Activated naive CD4-positive, alpha-beta T cell treated with anti-CD3 and anti-CD28 coated beads, Interleukin-2, amount 10 ng/mL, durations not matched to agents 7 days and 5 days (primary cell): ENCODE measurements around the gene QRFP.

Source experiments
- CTCF ChIA-PET: fragments of 350-600 bp; sonication (Branson Sonifier 250); formaldehyde crosslinking; loops from one replicate; lab custom pipeline; 2021; ENCODE audit warnings: antibody characterized with exemption; lab: Charles Lee
- DNase-seq: peaks from one replicate; pipeline ENCODE4 v3.0.0-alpha.2; 2020
- H3K27ac Mint-ChIP-seq: one replicate; pipeline ENCODE4 v1.8.0; 2021; ENCODE audit warnings: mild to moderate bottlenecking, moderate library complexity, mixed read lengths
- H3K27me3 Mint-ChIP-seq: one replicate; pipeline ENCODE4 v1.8.0; 2021; ENCODE audit warnings: mild to moderate bottlenecking, mixed read lengths
- H3K36me3 Mint-ChIP-seq: one replicate; pipeline ENCODE4 v1.8.0; 2021; ENCODE audit warnings: mixed read lengths
- H3K4me1 Mint-ChIP-seq: one replicate; pipeline ENCODE4 v1.8.0; 2021; ENCODE audit warnings: mixed read lengths
- H3K4me3 Mint-ChIP-seq: one replicate; pipeline ENCODE4 v1.8.0; 2021; ENCODE audit warnings: mild to moderate bottlenecking, moderate library complexity, mixed read lengths
- H3K9me3 Mint-ChIP-seq: one replicate; pipeline ENCODE4 v1.8.0; 2021; ENCODE audit warnings: mixed read lengths

The QRFP gene

GRCh38 chr9:130873966-130874365 is 22.6 kb downstream of the QRFP start:
- Mint-ChIP-seq H3K27me3 (no peaks in the 10 kb centered on the region), H3K9me3 (no peaks in the 10 kb centered on the region), H3K27ac (no peak overlapping the region), H3K36me3 (peaks cover 11% of the 10 kb centered on the region), H3K4me1 (no peaks in the 10 kb centered on the region), H3K4me3 (no peak overlapping the region)
- CTCF ChIA-PET = no interaction called here
- no peak for DNase-seq

- Mint-ChIP-seq H3K27ac (no peak overlapping the region), H3K4me3 (no peak overlapping the region), H3K9me3 (no peaks in the 10 kb centered on the region), H3K36me3 (peaks cover 10% of the 10 kb centered on the region), H3K27me3 (no peaks in the 10 kb centered on the region), H3K4me1 (no peaks in the 10 kb centered on the region)
- CTCF ChIA-PET = interaction anchor here (5.0 kb wide), 1 partner anchor 174 kb away, joined by 26 read pairs; no protein-coding TSS in a partner anchor
- DNase-seq = no peak
These were observed 23.6 kb downstream of the QRFP start for GRCh38 chr9:130872912-130873503.

- DNase-seq = no peak
- H3K27ac Mint-ChIP-seq = no peak overlapping the region
- H3K9me3 Mint-ChIP-seq = no peaks in the 10 kb centered on the region
- peaks cover 10% of the 10 kb centered on the region for H3K36me3 Mint-ChIP-seq
- no peaks in the 10 kb centered on the region for H3K27me3 Mint-ChIP-seq
- H3K4me3 Mint-ChIP-seq = no peak overlapping the region
- CTCF ChIA-PET = interaction anchor here (5.0 kb wide), 1 partner anchor 174 kb away, joined by 26 read pairs; no protein-coding TSS in a partner anchor
- no peaks in the 10 kb centered on the region for H3K4me1 Mint-ChIP-seq
These were observed 24.1 kb downstream of the QRFP start for GRCh38 chr9:130872508-130872907.

GRCh38 chr9:130872093-130872492 is 24.5 kb downstream of the QRFP start:
- no peak for DNase-seq
- Mint-ChIP-seq H3K27ac (no peak overlapping the region), H3K4me1 (peaks cover 2% of the 10 kb centered on the region), H3K36me3 (peaks cover 10% of the 10 kb centered on the region), H3K4me3 (no peak overlapping the region), H3K9me3 (no peaks in the 10 kb centered on the region), H3K27me3 (no peaks in the 10 kb centered on the region)
- CTCF ChIA-PET = interaction anchor here (5.0 kb wide), 1 partner anchor 175 kb away, joined by 26 read pairs; no protein-coding TSS in a partner anchor

- H3K4me1 Mint-ChIP-seq = peaks cover 2% of the 10 kb centered on the region
- peaks cover 10% of the 10 kb centered on the region for H3K36me3 Mint-ChIP-seq
- CTCF ChIA-PET = interaction anchor here (5.0 kb wide), 1 partner anchor 175 kb away, joined by 26 read pairs; no protein-coding TSS in a partner anchor
These were observed 25.1 kb downstream of the QRFP start for GRCh38 chr9:130871395-130872062.

GRCh38 chr9:130870491-130871381 is 25.9 kb downstream of the QRFP start:
- Mint-ChIP-seq H3K27ac (no peak overlapping the region), H3K4me1 (peaks cover 2% of the 10 kb centered on the region), H3K9me3 (no peaks in the 10 kb centered on the region), H3K36me3 (peaks cover 9% of the 10 kb centered on the region), H3K4me3 (no peak overlapping the region), H3K27me3 (no peaks in the 10 kb centered on the region)
- CTCF ChIA-PET = interaction anchor here (0.7 to 5.0 kb wide), 7 partner anchors 10 to 176 kb away, joined by 3 to 26 read pairs (median 4); no protein-coding TSS in a partner anchor
- no peak for DNase-seq

More at GRCh38 chr9:130871395-130872062, 25.1 kb downstream of the QRFP start:
- H3K27ac Mint-ChIP-seq = no peak overlapping the region
- H3K27me3 Mint-ChIP-seq = no peaks in the 10 kb centered on the region
- DNase-seq = no peak
- no peaks in the 10 kb centered on the region for H3K9me3 Mint-ChIP-seq
- H3K4me3 Mint-ChIP-seq = no peak overlapping the region

- no peak for DNase-seq
- Mint-ChIP-seq H3K4me3 (no peak overlapping the region), H3K9me3 (no peaks in the 10 kb centered on the region), H3K27me3 (no peaks in the 10 kb centered on the region), H3K27ac (no peak overlapping the region), H3K36me3 (peaks cover 6% of the 10 kb centered on the region), H3K4me1 (peaks cover 2% of the 10 kb centered on the region)
- CTCF ChIA-PET = interaction anchor here (0.6 to 5.0 kb wide), 12 partner anchors 14 to 757 kb away, joined by 3 to 26 read pairs (median 4); no protein-coding TSS in a partner anchor
These were observed 27.4 kb downstream of the QRFP start for GRCh38 chr9:130869250-130869649.

- peaks cover 2% of the 10 kb centered on the region for H3K36me3 Mint-ChIP-seq
- CTCF ChIA-PET = interaction anchor here (0.9 to 1.5 kb wide), 4 partner anchors 14 to 178 kb away, joined by 3 to 6 read pairs (median 5); no protein-coding TSS in a partner anchor
These were observed 28.4 kb downstream of the QRFP start for GRCh38 chr9:130868230-130868629.

GRCh38 chr9:130867556-130867955 is 29.1 kb downstream of the QRFP start:
- Mint-ChIP-seq H3K4me1 (peaks cover 2% of the 10 kb centered on the region), H3K4me3 (no peak overlapping the region), H3K36me3 (peaks cover 1% of the 10 kb centered on the region), H3K9me3 (no peaks in the 10 kb centered on the region), H3K27ac (no peak overlapping the region), H3K27me3 (no peaks in the 10 kb centered on the region)
- DNase-seq = no peak
- CTCF ChIA-PET = interaction anchor here (0.9 to 3.9 kb wide), 9 partner anchors 13 to 179 kb away, joined by 3 to 15 read pairs (median 5); no protein-coding TSS in a partner anchor

More at GRCh38 chr9:130868230-130868629, 28.4 kb downstream of the QRFP start:
- DNase-seq = no peak
- H3K27me3 Mint-ChIP-seq = no peaks in the 10 kb centered on the region
- no peak overlapping the region for H3K4me3 Mint-ChIP-seq
- H3K27ac Mint-ChIP-seq = no peak overlapping the region
- H3K9me3 Mint-ChIP-seq = no peaks in the 10 kb centered on the region
- H3K4me1 Mint-ChIP-seq = peaks cover 2% of the 10 kb centered on the region

- peak; percentile 76 for DNase-seq
- Mint-ChIP-seq H3K9me3 (no peaks in the 10 kb centered on the region), H3K36me3 (peaks cover 1% of the 10 kb centered on the region), H3K27ac (no peak overlapping the region), H3K27me3 (no peaks in the 10 kb centered on the region), H3K4me1 (peaks cover 2% of the 10 kb centered on the region), H3K4me3 (no peak overlapping the region)
- CTCF ChIA-PET = interaction anchor here (0.7 to 5.6 kb wide), 17 partner anchors 12 to 248 kb away, joined by 3 to 39 read pairs (median 5); no protein-coding TSS in a partner anchor
These were observed 30.1 kb downstream of the QRFP start for GRCh38 chr9:130866474-130866965.

- no peak for DNase-seq
- CTCF ChIA-PET = interaction anchor here (0.7 to 5.6 kb wide), 15 partner anchors 11 to 183 kb away, joined by 3 to 39 read pairs (median 5); no protein-coding TSS in a partner anchor
- peaks cover 1% of the 10 kb centered on the region for H3K36me3 Mint-ChIP-seq
These were observed 30.7 kb downstream of the QRFP start for GRCh38 chr9:130865921-130866320.

GRCh38 chr9:130864541-130864940 is 32.1 kb downstream of the QRFP start:
- Mint-ChIP-seq H3K4me3 (no peak overlapping the region), H3K27ac (no peak overlapping the region), H3K4me1 (peaks cover 2% of the 10 kb centered on the region), H3K36me3 (peaks cover 1% of the 10 kb centered on the region), H3K9me3 (no peaks in the 10 kb centered on the region), H3K27me3 (no peaks in the 10 kb centered on the region)
- CTCF ChIA-PET = interaction anchor here (0.9 to 5.6 kb wide), 8 partner anchors 69 to 182 kb away, joined by 3 to 39 read pairs (median 14); no protein-coding TSS in a partner anchor
- no peak for DNase-seq

More at GRCh38 chr9:130865921-130866320, 30.7 kb downstream of the QRFP start:
- Mint-ChIP-seq H3K9me3 (no peaks in the 10 kb centered on the region), H3K4me3 (no peak overlapping the region), H3K27me3 (no peaks in the 10 kb centered on the region), H3K27ac (no peak overlapping the region), H3K4me1 (peaks cover 2% of the 10 kb centered on the region)

GRCh38 chr9:130862747-130863146 is 33.9 kb downstream of the QRFP start:
- Mint-ChIP-seq H3K9me3 (no peaks in the 10 kb centered on the region), H3K4me1 (peaks cover 2% of the 10 kb centered on the region), H3K36me3 (peaks cover 1% of the 10 kb centered on the region), H3K27ac (no peak overlapping the region), H3K27me3 (no peaks in the 10 kb centered on the region), H3K4me3 (no peak overlapping the region)
- no peak for DNase-seq
- CTCF ChIA-PET = interaction anchor here (0.7 to 5.6 kb wide), 6 partner anchors 9 to 163 kb away, joined by 3 to 39 read pairs (median 8); no protein-coding TSS in a partner anchor
